MCF 10A (cell line): ENCODE data around the gene SMIM10L2A. TPM values are rescaled to one million over a fixed set of nuclear protein-coding genes. Genes with fewer than 3 reads are reported as not detected.

ENCODE experiments used
- BruUV-seq: library from RNA; stranded (reverse); fragments of 400-500 nt; replicated peaks from 2 replicates; lab custom pipeline; 2021; lab: Mats Ljungman, UMichigan
- CTCF ChIA-PET: fragments of 300-600 bp; sonication (Branson Sonifier 250); formaldehyde crosslinking; extraction: SDS; loops from one replicate; lab custom pipeline; 2021; ENCODE audit warnings: antibody characterized with exemption, inconsistent platforms; lab: Yijun Ruan, JAX
- POLR2A ChIA-PET: fragments of 300-600, 350-650 bp; sonication (Branson Sonifier 250); formaldehyde crosslinking; extraction: SDS; loops from one replicate; lab custom pipeline; 2020; ENCODE audit warnings: antibody characterized with exemption, inconsistent platforms; lab: Yijun Ruan, JAX
- DNase-seq: peaks from one replicate; pipeline ENCODE4 v3.0.0-alpha.2; 2018; ENCODE audit not compliant: unreplicated experiment
- H3K27ac Mint-ChIP-seq: one replicate; pipeline ENCODE4 v1.8.0; 2022; ENCODE audit warnings: mild to moderate bottlenecking, low read depth, mixed read lengths; ENCODE audit not compliant: unreplicated experiment
- H3K27me3 Mint-ChIP-seq: one replicate; pipeline ENCODE4 v1.8.0; 2022; ENCODE audit warnings: mixed read lengths; ENCODE audit not compliant: insufficient read depth, unreplicated experiment
- H3K36me3 Mint-ChIP-seq: one replicate; pipeline ENCODE4 v1.8.0; 2022; ENCODE audit warnings: mild to moderate bottlenecking, moderate library complexity, mixed read lengths; ENCODE audit not compliant: insufficient read depth, unreplicated experiment
- H3K4me1 Mint-ChIP-seq: one replicate; pipeline ENCODE4 v1.8.0; 2022; ENCODE audit warnings: mixed read lengths; ENCODE audit not compliant: insufficient read depth, unreplicated experiment
- H3K4me3 Mint-ChIP-seq: one replicate; pipeline ENCODE4 v1.8.0; 2022; ENCODE audit warnings: mild to moderate bottlenecking, moderate library complexity, mixed read lengths; ENCODE audit not compliant: unreplicated experiment
- H3K9me3 Mint-ChIP-seq: one replicate; pipeline ENCODE4 v1.8.0; 2022; ENCODE audit warnings: mixed read lengths; ENCODE audit not compliant: unreplicated experiment
- intact Hi-C: fragments of 100-400 bp; cut with micrococcal nuclease; formaldehyde crosslinking; loops from 2 replicates; pipeline ENCODE4 v1.14.1; 2022
- total RNA-seq: library from RNA; stranded (reverse); gene quantifications from 2 replicates; pipeline ENCODE4 v1.2.3, GENCODE V29; 2022
- TF ChIP-seq, protein P1 (sequence below): fragments of 200-600 bp; IDR thresholded peaks from one replicate; pipeline ENCODE4 v1.8.0; 2022; ENCODE audit warnings: antibody characterized with exemption, mild to moderate bottlenecking; ENCODE audit not compliant: unreplicated experiment

Gene SMIM10L2A
- total RNA-seq, 1 experiment from 2014 or later: 0.16 TPM

DNA sequence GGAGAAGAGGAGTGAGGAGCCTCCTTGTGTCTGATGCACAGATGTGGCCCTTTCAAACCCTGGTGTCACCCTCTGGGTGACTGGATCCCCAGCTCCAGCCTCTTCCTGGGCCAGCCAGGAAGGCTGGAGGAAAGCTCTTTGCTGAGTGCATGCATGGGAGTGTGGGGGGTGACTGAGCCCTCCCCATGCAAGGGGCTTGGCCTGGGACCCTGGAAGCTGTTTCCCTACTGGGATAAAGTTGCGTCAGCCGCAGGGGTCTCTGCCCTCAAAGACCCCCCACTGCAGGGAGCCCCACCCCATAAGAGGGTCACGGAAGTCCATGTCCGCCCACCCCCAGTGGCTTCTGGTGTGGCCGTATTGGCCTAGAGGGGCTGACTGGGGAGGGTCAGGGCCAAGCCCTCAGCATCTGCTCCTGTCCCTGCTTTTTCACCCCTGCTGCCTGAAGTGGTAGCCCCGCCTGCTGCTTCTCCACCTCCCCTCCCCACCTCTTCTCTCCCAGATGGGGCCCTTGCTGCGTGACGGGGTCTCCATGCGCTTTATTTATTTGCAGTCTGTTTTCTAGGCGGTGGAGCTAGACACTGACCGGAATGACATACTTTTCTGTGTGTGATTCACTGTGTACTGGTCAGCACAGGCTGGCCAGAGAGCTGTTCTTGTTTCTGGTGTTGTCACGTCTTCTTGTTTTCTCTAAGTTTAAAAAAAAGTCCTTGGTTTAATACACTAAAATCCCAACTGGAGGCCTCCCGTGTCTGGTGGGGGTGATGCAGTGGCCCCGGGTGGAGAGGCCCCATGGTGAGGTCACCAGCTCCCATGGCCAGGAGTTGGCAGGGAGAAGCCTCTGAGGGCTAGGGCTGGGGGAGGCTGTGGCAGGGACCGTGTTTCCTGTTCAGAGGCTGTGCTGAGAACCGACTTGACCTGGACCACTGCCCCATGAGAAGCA, 3.6 kb downstream of the SMIM10L2A start:
- DNase-seq: no peak
- H3K4me3 Mint-ChIP-seq: no peak overlapping the region
- no TSS peak for BruUV-seq
- TF ChIP-seq, protein P1, sequence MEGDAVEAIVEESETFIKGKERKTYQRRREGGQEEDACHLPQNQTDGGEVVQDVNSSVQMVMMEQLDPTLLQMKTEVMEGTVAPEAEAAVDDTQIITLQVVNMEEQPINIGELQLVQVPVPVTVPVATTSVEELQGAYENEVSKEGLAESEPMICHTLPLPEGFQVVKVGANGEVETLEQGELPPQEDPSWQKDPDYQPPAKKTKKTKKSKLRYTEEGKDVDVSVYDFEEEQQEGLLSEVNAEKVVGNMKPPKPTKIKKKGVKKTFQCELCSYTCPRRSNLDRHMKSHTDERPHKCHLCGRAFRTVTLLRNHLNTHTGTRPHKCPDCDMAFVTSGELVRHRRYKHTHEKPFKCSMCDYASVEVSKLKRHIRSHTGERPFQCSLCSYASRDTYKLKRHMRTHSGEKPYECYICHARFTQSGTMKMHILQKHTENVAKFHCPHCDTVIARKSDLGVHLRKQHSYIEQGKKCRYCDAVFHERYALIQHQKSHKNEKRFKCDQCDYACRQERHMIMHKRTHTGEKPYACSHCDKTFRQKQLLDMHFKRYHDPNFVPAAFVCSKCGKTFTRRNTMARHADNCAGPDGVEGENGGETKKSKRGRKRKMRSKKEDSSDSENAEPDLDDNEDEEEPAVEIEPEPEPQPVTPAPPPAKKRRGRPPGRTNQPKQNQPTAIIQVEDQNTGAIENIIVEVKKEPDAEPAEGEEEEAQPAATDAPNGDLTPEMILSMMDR: no peak
- no peaks in the 10 kb centered on the region for H3K9me3 Mint-ChIP-seq
- H3K27me3 Mint-ChIP-seq: peaks cover 37% of the 10 kb centered on the region
- no peak overlapping the region for H3K27ac Mint-ChIP-seq
- CTCF ChIA-PET: no interaction called here
- peaks cover 7% of the 10 kb centered on the region for H3K4me1 Mint-ChIP-seq
- H3K36me3 Mint-ChIP-seq: no peaks in the 10 kb centered on the region
- POLR2A ChIA-PET: no interaction called here
- intact Hi-C loops: no loop called here

DNA sequence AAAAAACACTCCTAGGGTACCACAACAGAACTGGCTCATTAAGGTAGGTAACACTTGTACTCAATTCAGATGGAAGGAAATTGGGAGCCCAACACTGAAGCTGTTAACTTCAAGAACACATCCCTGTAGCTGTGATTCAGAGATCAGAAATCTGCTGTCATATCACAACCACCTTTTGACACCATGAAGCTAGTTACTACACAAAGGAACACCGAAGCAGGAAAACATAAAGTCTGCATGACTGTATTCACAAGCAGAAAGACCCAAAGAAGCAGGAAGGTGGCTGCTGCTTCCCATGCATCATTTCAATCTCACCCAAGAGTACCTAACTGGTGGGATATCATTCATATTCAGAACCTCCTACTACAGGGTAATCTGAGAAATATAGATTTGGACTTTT, 7.7 kb downstream of the SMIM10L2A start:
- Mint-ChIP-seq H3K36me3 (peaks cover 4% of the 10 kb centered on the region), H3K27ac (no peak overlapping the region), H3K4me3 (no peak overlapping the region), H3K4me1 (no peaks in the 10 kb centered on the region), H3K9me3 (no peaks in the 10 kb centered on the region), H3K27me3 (peaks cover 56% of the 10 kb centered on the region)
- intact Hi-C loops: no loop called here
- no TSS peak for BruUV-seq
- no peak for DNase-seq
- TF ChIP-seq, protein P1: no peak
- ChIA-PET POLR2A (no interaction called here), CTCF (no interaction called here)

DNA sequence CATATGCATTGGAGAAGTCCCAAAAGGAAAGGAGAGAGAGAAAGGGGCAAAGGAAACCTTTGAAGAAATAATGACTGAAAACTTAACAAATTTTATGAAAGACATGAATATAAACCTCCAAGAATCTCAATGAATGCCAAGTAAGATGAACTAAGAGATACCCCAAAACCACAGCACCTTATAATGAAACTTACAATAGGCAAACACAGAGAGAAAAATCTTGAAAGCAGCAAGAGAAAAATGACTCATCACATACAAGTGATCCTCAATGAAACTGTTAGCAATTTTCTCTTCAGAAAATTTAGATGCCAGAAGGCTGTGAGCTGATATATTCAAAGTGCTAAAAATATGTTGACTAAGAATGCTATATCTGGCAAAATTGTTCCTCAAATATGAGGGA, 10.1 kb downstream of the SMIM10L2A start:
- H3K9me3 Mint-ChIP-seq: no peaks in the 10 kb centered on the region
- peaks cover 51% of the 10 kb centered on the region for H3K27me3 Mint-ChIP-seq
- TF ChIP-seq, protein P1: no peak
- intact Hi-C loops: no loop called here
- CTCF ChIA-PET: no interaction called here
- POLR2A ChIA-PET: no interaction called here
- BruUV-seq: no TSS peak
- H3K4me1 Mint-ChIP-seq: no peaks in the 10 kb centered on the region
- no peak for DNase-seq
- peaks cover 6% of the 10 kb centered on the region for H3K36me3 Mint-ChIP-seq
- H3K27ac Mint-ChIP-seq: no peak overlapping the region
- no peak overlapping the region for H3K4me3 Mint-ChIP-seq

DNA sequence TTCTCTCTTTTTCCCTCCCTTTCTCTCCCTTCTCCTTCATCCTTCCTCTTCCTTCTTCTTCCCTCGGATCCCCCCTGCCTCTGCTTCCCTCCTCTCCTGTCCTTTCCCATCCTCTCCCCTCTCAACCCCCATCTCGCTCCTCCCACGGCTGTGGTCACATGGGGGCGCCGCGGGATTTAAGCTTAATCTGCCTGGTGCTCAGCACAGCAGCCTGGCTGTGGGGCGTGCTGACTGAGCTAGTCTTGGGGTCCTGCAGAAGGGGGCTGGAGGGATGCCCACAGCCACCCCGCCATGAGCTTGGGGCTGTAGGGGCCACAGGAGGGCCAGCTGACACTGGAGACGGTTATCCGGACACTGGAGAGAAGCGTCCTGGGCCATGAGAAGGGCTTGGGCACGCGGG, 10.7 kb downstream of the SMIM10L2A start:
- Mint-ChIP-seq H3K4me3 (no peak overlapping the region), H3K27me3 (peaks cover 46% of the 10 kb centered on the region), H3K36me3 (peaks cover 6% of the 10 kb centered on the region), H3K27ac (no peak overlapping the region), H3K4me1 (no peaks in the 10 kb centered on the region), H3K9me3 (no peaks in the 10 kb centered on the region)
- TF ChIP-seq, protein P1: no peak
- BruUV-seq: no TSS peak
- ChIA-PET CTCF (interaction anchor here (1.3 kb wide), 1 partner anchor 18 kb away, joined by 3 read pairs; no protein-coding TSS in a partner anchor), POLR2A (no interaction called here)
- no peak for DNase-seq
- intact Hi-C loops: no loop called here
